ENCODE data around the gene FKBP11.

- TF ChIP-seq CTCF (IDR thresholded peaks at IDR 0.05) = no peak
- no peak for TF ChIP-seq POLR2A (IDR thresholded peaks at IDR 0.05)
Observed at GRCh38 chr12:48946943-48947342, 21.7 kb upstream of the FKBP11 start.

Data from testis (tissue), 2 donors.